Posterior cingulate gyrus (tissue), 11 donors: ENCODE measurements around the gene SGMS2.

Source experiments
- DNase-seq, 10 donors: peaks; one replicate each; pipeline versions ENCODE4 v3.0.0 to v3.0.0-alpha.2; 2020 to 2021; ENCODE audit warnings: mixed read lengths in 3 of 10
- intact Hi-C: fragments of 100-400 bp; cut with DNase I; formaldehyde crosslinking; loops from one replicate; pipeline ENCODE4 v1.15.1; 2023

The SGMS2 gene

DNA sequence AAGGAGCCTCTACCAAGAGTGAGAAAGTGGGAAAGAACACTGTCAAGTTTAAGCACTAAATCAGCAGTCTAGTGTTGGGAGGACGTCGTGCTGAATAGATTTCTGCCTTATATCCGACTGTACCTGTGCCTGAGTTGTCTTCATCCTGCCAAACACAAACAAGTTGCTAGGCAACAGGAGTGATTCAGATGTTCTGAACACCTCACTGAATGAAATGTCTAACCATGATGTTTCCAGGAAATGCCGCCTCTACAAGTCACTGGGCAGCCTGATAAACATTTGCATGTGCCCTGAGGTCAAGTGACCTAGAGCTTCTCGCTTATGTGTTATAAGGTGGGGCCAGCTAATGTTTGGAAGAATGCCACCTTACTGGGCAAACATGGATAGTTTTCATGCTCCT, 37.9 kb downstream of the SGMS2 start:
- DNase-seq, result no peak
- intact Hi-C loops, result no loop called here

DNA sequence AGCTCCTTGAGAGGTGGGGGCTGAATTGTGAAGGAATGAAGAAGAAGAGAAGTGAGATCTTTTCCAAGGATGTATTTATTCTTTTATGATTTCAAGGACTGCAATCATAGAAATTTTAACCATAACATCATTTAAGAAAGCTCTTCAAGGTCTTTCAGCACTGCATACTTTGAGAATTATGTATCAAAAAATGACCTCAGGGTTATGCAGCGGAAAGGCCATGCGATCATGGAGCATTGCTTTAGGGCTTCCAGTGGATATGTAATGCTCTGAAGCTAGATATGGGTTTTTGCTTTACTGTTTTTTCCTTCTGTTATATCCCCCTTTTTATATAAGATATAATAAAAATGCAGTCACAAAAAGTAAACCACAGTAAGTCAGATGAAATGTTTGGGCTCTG, 38.7 kb downstream of the SGMS2 start:
- no peak for DNase-seq
- intact Hi-C loops, result no loop called here

DNA sequence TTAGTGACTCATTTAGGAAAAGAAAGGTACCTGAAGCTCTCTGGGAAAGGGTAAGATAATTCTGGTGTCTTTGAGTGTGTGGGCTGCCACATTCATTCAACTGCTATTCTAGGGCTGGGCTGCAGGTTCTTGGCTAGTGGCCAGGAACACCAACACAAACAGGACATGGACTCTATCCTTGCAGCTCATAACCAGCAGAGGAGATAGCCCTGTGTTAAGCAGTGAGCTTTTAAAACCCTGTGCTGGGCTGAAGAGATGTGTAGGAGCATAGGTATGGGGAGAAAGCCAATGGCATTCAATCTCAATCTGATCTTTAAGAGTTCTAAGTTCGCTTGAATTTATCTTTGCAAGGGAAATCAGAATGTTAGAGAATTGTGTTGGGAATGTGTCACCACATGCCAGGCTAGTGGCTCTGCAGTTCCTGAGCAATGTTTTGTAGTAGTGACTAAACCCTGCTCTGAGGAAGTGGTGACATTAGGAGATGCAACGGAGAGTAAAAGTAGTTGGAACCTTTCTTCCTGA, 39.2 kb downstream of the SGMS2 start:
- DNase-seq, result peak in 4 of 10 donors; percentile 25 to 84 (median 74)

DNA sequence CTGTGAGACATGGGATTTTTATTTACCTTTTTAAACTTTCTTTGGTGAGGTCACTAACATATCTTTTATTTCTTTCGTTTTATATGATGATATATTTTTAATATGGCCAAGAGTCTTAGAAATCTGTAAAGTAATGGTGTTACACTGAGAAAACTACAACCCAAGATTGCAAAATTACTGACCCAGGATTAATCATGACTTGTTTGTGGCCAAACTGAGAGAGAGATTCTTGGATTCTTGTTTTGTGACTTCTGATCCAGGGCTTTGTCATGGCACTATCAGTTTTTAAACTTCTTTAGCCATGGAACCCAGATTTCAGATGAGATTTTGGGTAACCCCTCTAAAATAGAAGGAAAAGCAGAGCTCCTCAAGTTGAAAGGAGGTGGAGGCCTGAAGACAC, 42.0 kb downstream of the SGMS2 start:
- intact Hi-C loops, result no loop called here
- DNase-seq, result no peak

More for the DNA sequence above, 39.2 kb downstream of the SGMS2 start:
- intact Hi-C loops, result no loop called here

DNA sequence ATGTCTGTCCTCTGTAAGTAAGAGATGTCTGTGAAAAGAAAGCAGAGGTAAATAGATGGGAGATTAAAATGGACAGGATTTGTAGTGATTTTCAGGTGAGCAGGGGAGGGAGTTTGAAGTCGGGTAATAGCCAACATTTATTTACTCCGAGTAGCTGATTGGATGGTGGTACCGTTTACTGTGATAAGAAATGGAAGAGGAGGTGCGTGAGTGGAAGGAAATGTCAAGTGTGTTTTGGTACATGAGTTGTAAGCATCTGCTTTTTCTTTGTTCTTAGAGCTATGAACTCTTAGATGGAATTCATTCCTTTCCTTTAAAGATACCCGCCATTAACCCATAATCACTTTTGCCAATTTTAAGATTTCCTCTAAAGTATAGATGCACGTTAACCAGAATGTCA, 45.5 kb downstream of the SGMS2 start:
- intact Hi-C loops, result no loop called here
- no peak for DNase-seq

DNA sequence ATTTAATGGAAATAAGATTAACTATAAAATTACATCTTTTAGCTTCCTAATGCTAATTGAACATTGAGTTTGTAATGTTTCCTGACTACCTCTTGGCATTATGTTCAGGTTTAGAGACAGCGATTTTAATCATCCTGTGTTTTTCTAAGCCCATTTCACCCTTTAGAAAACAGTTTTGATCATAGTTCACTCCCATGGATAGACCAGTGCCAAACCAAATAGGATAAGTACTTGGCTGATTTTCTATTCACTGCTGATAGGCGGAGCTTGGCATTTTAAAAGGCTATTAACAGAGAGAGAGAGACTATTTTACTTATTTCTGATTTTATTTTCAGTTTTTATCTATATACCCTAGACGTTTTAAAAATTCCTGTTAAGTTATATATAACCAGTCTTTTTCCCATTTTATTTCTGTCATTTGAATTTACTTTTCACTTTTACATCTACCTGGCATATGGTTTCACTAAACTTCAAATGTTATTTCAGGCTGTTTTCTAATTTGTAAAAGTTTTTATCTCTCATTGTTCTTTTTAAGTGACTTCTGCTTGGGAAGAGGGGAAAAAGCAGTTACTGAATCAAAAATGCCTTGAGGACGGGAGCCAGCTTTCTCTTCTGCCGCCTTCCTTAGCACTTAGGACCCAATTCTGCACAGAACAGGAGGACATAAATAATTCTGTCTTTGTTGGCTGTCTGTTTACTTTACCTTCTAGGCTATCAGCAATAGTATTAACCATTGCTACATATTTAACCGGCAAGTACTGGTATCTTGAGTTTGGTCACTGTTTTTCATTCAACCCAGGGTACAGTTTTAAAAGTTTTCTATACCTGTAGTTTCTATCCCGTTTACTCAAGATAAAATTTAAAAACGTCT, 46.4 kb downstream of the SGMS2 start:
- no peak for DNase-seq
- intact Hi-C loops, result no loop called here

DNA sequence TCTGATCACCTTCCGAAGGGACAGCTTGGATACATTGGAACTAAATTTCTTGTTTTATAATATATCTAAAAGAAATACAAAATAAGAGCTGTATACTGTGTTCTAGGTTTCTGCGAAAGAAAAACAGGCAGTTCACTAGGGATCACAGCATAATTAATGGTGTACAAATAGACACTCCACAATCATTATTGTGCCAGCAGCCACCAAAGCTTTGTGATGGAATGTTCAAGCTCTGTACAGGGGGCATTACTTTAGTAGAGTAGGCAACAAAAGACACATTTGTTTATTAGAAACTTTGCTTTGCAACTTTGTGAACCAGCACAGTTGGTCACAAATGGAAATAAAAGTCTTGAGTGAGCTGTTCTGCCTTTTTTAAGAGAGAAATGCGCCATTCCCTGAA, 49.3 kb downstream of the SGMS2 start:
- intact Hi-C loops, result no loop called here

GRCh38 chr4:107876099-107876498, 51.4 kb downstream of the SGMS2 start:
- no peak for DNase-seq
- intact Hi-C loops, result no loop called here

More for the DNA sequence above, 49.3 kb downstream of the SGMS2 start:
- no peak for DNase-seq

DNA sequence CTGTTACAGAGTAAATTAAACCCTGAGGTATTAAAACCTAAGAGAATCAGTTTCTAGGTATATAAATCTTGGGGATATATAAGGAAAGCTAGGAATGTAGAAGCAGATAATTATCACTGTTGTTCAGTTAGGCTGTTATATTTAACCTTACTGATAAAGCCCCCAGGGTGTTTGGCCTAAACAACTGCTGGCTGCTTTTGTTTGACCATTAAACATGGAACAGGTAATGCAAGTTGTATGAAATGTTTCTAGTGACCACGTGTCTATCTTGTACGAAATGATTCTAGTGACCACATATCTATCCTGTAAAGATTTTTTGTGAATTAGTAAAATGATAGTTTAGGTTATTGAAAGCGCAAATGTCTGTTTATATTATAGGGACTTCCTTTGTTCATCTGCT, 52.6 kb downstream of the SGMS2 start:
- intact Hi-C loops, result no loop called here
- DNase-seq, result no peak

GRCh38 chr4:107885865-107886264, 61.1 kb downstream of the SGMS2 start:
- intact Hi-C loops, result no loop called here
- DNase-seq, result no peak

- no peak for DNase-seq
- intact Hi-C loops, result no loop called here
These were observed 63.5 kb downstream of the SGMS2 start for GRCh38 chr4:107888237-107888636.

- intact Hi-C loops, result no loop called here
- DNase-seq, result no peak
These were observed 66.0 kb downstream of the SGMS2 start for GRCh38 chr4:107890779-107891178.

DNA sequence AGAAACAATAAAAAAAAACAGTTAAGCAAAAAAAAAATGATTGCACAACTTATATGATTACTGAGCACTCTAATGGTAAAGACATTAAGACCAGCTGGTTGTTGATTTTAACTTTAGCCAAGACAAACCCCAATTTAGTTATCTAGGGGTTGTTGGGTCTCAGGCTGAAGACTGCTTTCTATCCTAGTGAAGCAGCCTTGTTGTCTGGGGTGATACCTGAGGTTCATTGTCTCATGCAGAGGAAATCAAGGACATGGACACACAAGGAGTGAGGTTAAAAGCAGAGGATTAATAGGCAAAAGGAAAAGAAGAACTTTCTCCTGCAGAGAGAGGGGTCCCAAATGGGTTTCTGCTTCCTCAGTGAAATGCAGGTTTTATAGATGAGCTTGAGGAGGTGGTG, 66.6 kb downstream of the SGMS2 start:
- intact Hi-C loops, result no loop called here
- no peak for DNase-seq

- intact Hi-C loops, result no loop called here
- no peak for DNase-seq
These were observed 68.7 kb downstream of the SGMS2 start for GRCh38 chr4:107893171-107894137.

- no peak for DNase-seq
- intact Hi-C loops, result no loop called here
These were observed 69.4 kb downstream of the SGMS2 start for GRCh38 chr4:107894138-107894603.

DNA sequence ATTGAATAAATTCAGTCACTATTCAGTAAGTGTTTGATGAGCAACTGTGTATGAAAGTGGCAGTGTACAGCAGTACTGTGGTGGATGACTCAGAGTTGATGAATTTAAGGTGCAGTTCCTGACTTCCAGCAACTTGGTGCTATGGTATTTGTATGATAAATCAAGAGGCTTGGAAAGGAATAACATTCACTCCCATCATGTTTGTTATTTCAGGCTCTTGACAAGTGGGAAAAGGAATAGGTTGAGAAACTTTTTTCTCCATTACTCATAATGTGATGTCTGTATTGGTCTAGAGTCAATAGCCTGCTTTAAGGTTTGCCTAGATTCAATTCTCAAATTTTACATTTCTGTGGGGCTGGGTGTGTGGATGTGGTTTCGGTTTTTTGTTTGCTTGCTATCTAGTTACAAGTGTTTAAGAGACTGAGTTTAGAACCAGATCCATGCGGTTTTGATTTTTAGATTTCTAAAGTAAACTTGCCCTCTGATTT, 71.5 kb downstream of the SGMS2 start:
- DNase-seq, result no peak
- intact Hi-C loops, result no loop called here

DNA sequence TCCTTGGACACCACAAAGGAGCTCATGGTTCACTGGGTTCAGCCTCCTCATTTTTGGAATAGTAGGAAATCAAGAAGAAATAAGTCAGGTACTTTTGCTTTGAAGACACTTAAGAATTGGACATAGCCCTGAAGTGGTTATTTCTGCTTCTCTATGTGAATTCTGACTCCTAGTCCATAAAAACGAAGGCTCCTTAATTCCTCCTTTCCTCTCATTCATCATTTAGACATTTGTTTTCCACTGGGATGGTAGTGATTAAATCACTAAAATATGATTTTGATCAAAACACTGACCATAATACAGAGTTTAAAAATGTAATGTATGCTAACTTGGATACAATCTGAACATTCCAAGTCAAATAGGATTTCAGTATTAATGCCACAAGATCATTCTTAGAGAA, 71.9 kb downstream of the SGMS2 start:
- DNase-seq, result no peak
- intact Hi-C loops, result no loop called here

DNA sequence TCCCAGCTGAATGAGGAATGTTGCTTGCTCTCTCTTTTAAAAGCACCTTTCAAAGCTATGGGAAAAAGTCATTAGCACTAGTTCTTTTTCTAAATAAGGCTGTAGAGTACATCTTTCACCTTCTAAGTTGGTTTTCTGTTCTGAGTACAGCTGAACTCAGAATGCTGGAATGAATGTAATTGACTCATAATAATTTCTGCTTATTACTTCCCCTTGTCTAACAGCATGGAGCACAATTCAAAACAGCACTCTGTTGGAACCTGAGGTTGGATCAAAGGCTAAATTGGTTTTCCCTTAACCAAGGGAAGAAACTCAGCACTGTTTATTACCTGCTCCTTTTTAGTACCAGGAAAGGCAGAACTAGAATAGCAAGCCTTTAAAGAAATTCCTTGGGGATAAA, 73.1 kb downstream of the SGMS2 start:
- DNase-seq, result no peak
- intact Hi-C loops, result no loop called here

DNA sequence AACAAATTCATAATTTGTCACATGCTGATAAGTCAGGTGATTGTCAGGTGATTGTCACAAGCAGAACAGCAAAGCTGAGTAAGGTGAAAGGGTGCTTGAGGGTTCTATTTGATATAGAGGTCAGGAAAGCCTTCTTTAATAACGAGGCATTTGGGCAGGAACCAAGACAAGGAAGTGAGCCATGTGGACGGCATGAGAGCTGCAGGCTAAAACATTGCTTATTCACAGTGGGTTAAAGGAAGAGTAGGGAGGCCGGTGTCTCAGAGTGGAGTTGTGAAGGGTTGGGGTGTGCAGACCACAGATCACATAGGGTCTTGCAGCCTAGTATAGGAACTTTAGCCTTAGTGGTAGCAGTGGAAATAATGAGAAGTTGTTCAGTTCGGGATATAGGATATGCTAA, 75.3 kb downstream of the SGMS2 start:
- intact Hi-C loops, result no loop called here
- no peak for DNase-seq

- intact Hi-C loops, result no loop called here
- DNase-seq, result no peak
These were observed 75.8 kb downstream of the SGMS2 start for GRCh38 chr4:107900508-107900907.
